HUES64 (cell line): ENCODE results near the gene SLC2A11.

Experiments
- H3K27ac ChIP-seq: 2 replicates; pipeline ENCODE4 v1.7.0; 2013; ENCODE audit warnings: low read depth, low read length, inconsistent platforms
- H3K27me3 ChIP-seq: 2 replicates; pipeline ENCODE4 v1.6.1; 2013; ENCODE audit warnings: mild to moderate bottlenecking, low read length; ENCODE audit not compliant: insufficient read depth
- H3K36me3 ChIP-seq: 2 replicates; pipeline ENCODE4 v1.6.1; 2013; ENCODE audit warnings: mild to moderate bottlenecking, low read length; ENCODE audit not compliant: insufficient read depth
- H3K4me1 ChIP-seq: 2 replicates; pipeline ENCODE4 v1.6.1; 2013; ENCODE audit warnings: mild to moderate bottlenecking, low read length, moderate library complexity; ENCODE audit not compliant: insufficient read depth
- H3K4me3 ChIP-seq: 2 replicates; pipeline ENCODE4 v1.5.1; 2013; ENCODE audit warnings: mild to moderate bottlenecking, low read length, moderate library complexity
- H3K9ac ChIP-seq: 2 replicates; pipeline ENCODE4 v1.6.1; 2013; ENCODE audit warnings: mild to moderate bottlenecking, low read depth, low read length
- H3K9me3 ChIP-seq: 2 replicates; pipeline ENCODE4 v1.6.1; 2013; ENCODE audit warnings: low read depth, low read length; ENCODE audit not compliant: insufficient read depth
- WGBS: fragments of 150-250, 120-280 bp; methylation state at CpG from one replicate; pipeline ENCODE4 v1.1.7; 2013; ENCODE audit warnings: missing lambda C conversion rate; 5-methylcytosine and 5-hydroxymethylcytosine counted together

Gene SLC2A11

GRCh38 chr22:23838681-23839468, 18.8 kb upstream of the SLC2A11 start, which contains the start of gene DERL3:
Gene DERL3 (minus strand): TSS chr22:23839006. CDS start chr22:23838987, 19 bp downstream.
- H3K36me3 ChIP-seq = peaks cover 23% of the 10 kb centered on the region
- peak within 1 kb of the TSS; percentile 56 for H3K9ac ChIP-seq
- WGBS = under 1% methylated on average over 70 of the region's 70 CpGs
- H3K4me1 ChIP-seq = peaks cover 8% of the 10 kb centered on the region
- H3K9me3 ChIP-seq = no peaks in the 10 kb centered on the region
- no peak within 1 kb of the TSS for H3K27ac ChIP-seq
- peak within 1 kb of the TSS; percentile 60 for H3K4me3 ChIP-seq
- H3K27me3 ChIP-seq = peaks cover 8% of the 10 kb centered on the region; the same call in 1 of the 2 replicates

GRCh38 chr22:23840026-23840425, 17.6 kb upstream of the SLC2A11 start:
- H3K9ac ChIP-seq = no peak overlapping the region
- H3K4me1 ChIP-seq = peaks cover 8% of the 10 kb centered on the region
- no peaks in the 10 kb centered on the region for H3K9me3 ChIP-seq
- no peak overlapping the region for H3K27ac ChIP-seq
- H3K27me3 ChIP-seq = peaks cover 8% of the 10 kb centered on the region; the same call in 1 of the 2 replicates
- H3K36me3 ChIP-seq = peaks cover 13% of the 10 kb centered on the region
- 94% methylated on average over 7 of the region's 7 CpGs for WGBS
- H3K4me3 ChIP-seq = no peak overlapping the region

GRCh38 chr22:23841292-23841691, 16.4 kb upstream of the SLC2A11 start:
- Histone ChIP-seq H3K9ac (no peak overlapping the region), H3K4me1 (peaks cover 10% of the 10 kb centered on the region), H3K27ac (no peak overlapping the region), H3K27me3 (peaks cover 8% of the 10 kb centered on the region; the same call in 1 of the 2 replicates), H3K4me3 (no peak overlapping the region), H3K9me3 (no peaks in the 10 kb centered on the region), H3K36me3 (0 out of 2 replicates have a peak, but pooled peaks cover under 1% of the 10 kb centered on the region)
- WGBS = 83% methylated on average over 5 of the region's 5 CpGs

- H3K9ac ChIP-seq = no peak overlapping the region
- H3K4me1 ChIP-seq = peaks cover 15% of the 10 kb centered on the region
- H3K27ac ChIP-seq = no peak overlapping the region
- WGBS = 60% methylated on average over 20 of the region's 20 CpGs
- no peaks in the 10 kb centered on the region for H3K9me3 ChIP-seq
- no peaks in the 10 kb centered on the region for H3K36me3 ChIP-seq
- H3K27me3 ChIP-seq = peaks cover 8% of the 10 kb centered on the region; the same call in 1 of the 2 replicates
- H3K4me3 ChIP-seq = no peak overlapping the region
Measured at GRCh38 chr22:23841736-23842445, 15.8 kb upstream of the SLC2A11 start.

GRCh38 chr22:23842599-23842998, 15.1 kb upstream of the SLC2A11 start:
- WGBS = 83% methylated on average over 4 of the region's 4 CpGs
- Histone ChIP-seq H3K27me3 (peaks cover 8% of the 10 kb centered on the region; the same call in 1 of the 2 replicates), H3K9me3 (no peaks in the 10 kb centered on the region), H3K36me3 (no peaks in the 10 kb centered on the region), H3K9ac (no peak overlapping the region), H3K4me3 (no peak overlapping the region), H3K4me1 (peaks cover 15% of the 10 kb centered on the region), H3K27ac (no peak overlapping the region)

- 81% methylated on average over 8 of the region's 8 CpGs for WGBS
- no peak overlapping the region for H3K4me3 ChIP-seq
- H3K9ac ChIP-seq = no peak overlapping the region
- H3K27ac ChIP-seq = no peak overlapping the region
- no peaks in the 10 kb centered on the region for H3K36me3 ChIP-seq
- peaks cover 3% of the 10 kb centered on the region; the same call in 1 of the 2 replicates for H3K27me3 ChIP-seq
- H3K9me3 ChIP-seq = no peaks in the 10 kb centered on the region
- peaks cover 14% of the 10 kb centered on the region for H3K4me1 ChIP-seq
Measured at GRCh38 chr22:23844739-23845202, 12.9 kb upstream of the SLC2A11 start.

- Histone ChIP-seq H3K27ac (no peak overlapping the region), H3K27me3 (peaks cover 4% of the 10 kb centered on the region; the same call in 1 of the 2 replicates), H3K4me1 (peaks cover 14% of the 10 kb centered on the region), H3K36me3 (no peaks in the 10 kb centered on the region), H3K9ac (no peak overlapping the region), H3K4me3 (no peak overlapping the region), H3K9me3 (no peaks in the 10 kb centered on the region)
- WGBS = 76% methylated on average over 9 of the region's 9 CpGs
Measured at GRCh38 chr22:23845265-23846080, 12.2 kb upstream of the SLC2A11 start.

- Histone ChIP-seq H3K9me3 (no peaks in the 10 kb centered on the region), H3K36me3 (no peaks in the 10 kb centered on the region), H3K27ac (no peak overlapping the region), H3K27me3 (peaks cover 9% of the 10 kb centered on the region; the same call in 1 of the 2 replicates), H3K9ac (no peak overlapping the region), H3K4me3 (no peak overlapping the region), H3K4me1 (peaks cover 14% of the 10 kb centered on the region)
- WGBS = 82% methylated on average over 7 of the region's 7 CpGs
Measured at GRCh38 chr22:23846081-23846469, 11.6 kb upstream of the SLC2A11 start.

GRCh38 chr22:23847310-23847920, 10.3 kb upstream of the SLC2A11 start:
- Histone ChIP-seq H3K4me1 (peaks cover 13% of the 10 kb centered on the region), H3K27ac (no peak overlapping the region)
- WGBS = 87% methylated on average over 18 of the region's 18 CpGs

More at GRCh38 chr22:23847310-23847920, 10.3 kb upstream of the SLC2A11 start:
- no peak overlapping the region for H3K9ac ChIP-seq
- no peak overlapping the region for H3K4me3 ChIP-seq
- H3K27me3 ChIP-seq = peaks cover 9% of the 10 kb centered on the region; the same call in 1 of the 2 replicates
- no peaks in the 10 kb centered on the region for H3K9me3 ChIP-seq
- no peaks in the 10 kb centered on the region for H3K36me3 ChIP-seq
